H9 (cell line): Measurements from ENCODE around the gene THSD4. TPM values are rescaled to one million over a fixed set of nuclear protein-coding genes. Genes with fewer than 3 reads are reported as not detected.

Source experiments
- DNase-seq: peaks from one replicate; pipeline ENCODE4 v3.0.0-alpha.2; 2017
- H2AFZ ChIP-seq: one replicate; pipeline ENCODE4 v1.6.1; 2013; ENCODE audit warnings: mild to moderate bottlenecking, low read length, control low read depth, moderate library complexity
- H2AK5ac ChIP-seq: 2 replicates; pipeline ENCODE4 v1.6.1; 2013; ENCODE audit warnings: low read length, control low read depth, mixed read lengths; ENCODE audit not compliant: insufficient read length
- H2BK120ac ChIP-seq: one replicate; pipeline ENCODE4 v1.6.1; 2013; ENCODE audit warnings: low read depth, mild to moderate bottlenecking, low read length, control low read depth, inconsistent platforms; ENCODE audit not compliant: poor library complexity, severe bottlenecking
- H2BK12ac ChIP-seq: 2 replicates; pipeline ENCODE4 v1.6.1; 2013; ENCODE audit warnings: low read length, control low read depth, mixed read lengths, low read depth; ENCODE audit not compliant: insufficient read length
- H2BK15ac ChIP-seq: 2 replicates; pipeline ENCODE4 v1.6.1; 2013; ENCODE audit warnings: low read depth, low read length, control low read depth
- H2BK20ac ChIP-seq: one replicate; pipeline ENCODE4 v1.6.1; 2013; ENCODE audit warnings: low read depth, mild to moderate bottlenecking, low read length, control low read depth, inconsistent platforms; ENCODE audit not compliant: poor library complexity, severe bottlenecking
- H2BK5ac ChIP-seq: 2 replicates; pipeline ENCODE4 v1.6.1; 2013; ENCODE audit warnings: low read length, control low read depth, mixed read lengths; ENCODE audit not compliant: insufficient read length
- H3K14ac ChIP-seq: 2 replicates; pipeline ENCODE4 v1.6.1; 2013; ENCODE audit warnings: low read length, control low read depth; ENCODE audit not compliant: insufficient read depth
- H3K18ac ChIP-seq: 2 replicates; pipeline ENCODE4 v1.6.1; 2013; ENCODE audit warnings: low read depth, mild to moderate bottlenecking, mixed read lengths, low read length, control low read depth; ENCODE audit not compliant: insufficient read length
- H3K23ac ChIP-seq: 2 replicates; pipeline ENCODE4 v1.6.1; 2013; ENCODE audit warnings: low read length, control low read depth, mixed read lengths, low read depth; ENCODE audit not compliant: insufficient read length
- H3K23me2 ChIP-seq: 2 replicates; pipeline ENCODE4 v1.6.1; 2013; ENCODE audit warnings: low read depth, mild to moderate bottlenecking, mixed read lengths, low read length, control low read depth; ENCODE audit not compliant: insufficient read length, poor library complexity, severe bottlenecking
- H3K27ac ChIP-seq: 2 replicates; pipeline ENCODE4 v1.5.1; 2013; ENCODE audit warnings: low read length, control low read depth, mixed read lengths, low read depth; ENCODE audit not compliant: insufficient read length
- H3K27me3 ChIP-seq: 2 replicates; pipeline ENCODE4 v1.6.1; 2013; ENCODE audit warnings: low read length, control low read depth, inconsistent platforms; ENCODE audit not compliant: insufficient read depth
- H3K4ac ChIP-seq: 2 replicates; pipeline ENCODE4 v1.6.1; 2013; ENCODE audit warnings: low read depth, mild to moderate bottlenecking, control low read depth, inconsistent platforms, low read length, moderate library complexity
- H3K4me1 ChIP-seq: 2 replicates; pipeline ENCODE4 v1.6.1; 2013; ENCODE audit warnings: low read length, control low read depth, inconsistent platforms; ENCODE audit not compliant: insufficient read depth
- H3K4me2 ChIP-seq: 2 replicates; pipeline ENCODE4 v1.6.1; 2013; ENCODE audit warnings: low read length, control low read depth, mixed read lengths; ENCODE audit not compliant: insufficient read length, insufficient read depth
- H3K56ac ChIP-seq: 2 replicates; pipeline ENCODE4 v1.6.1; 2013; ENCODE audit warnings: low read depth, mild to moderate bottlenecking, mixed read lengths, low read length, control low read depth; ENCODE audit not compliant: insufficient read length
- H3K79me1 ChIP-seq: 2 replicates; pipeline ENCODE4 v1.6.1; 2013; ENCODE audit warnings: low read depth, mild to moderate bottlenecking, moderate library complexity, low read length, control low read depth, inconsistent platforms; ENCODE audit not compliant: insufficient read depth, poor library complexity, severe bottlenecking
- H3K79me2 ChIP-seq: 2 replicates; pipeline ENCODE4 v1.6.1; 2013; ENCODE audit warnings: low read length, control low read depth, inconsistent platforms; ENCODE audit not compliant: insufficient read depth
- H3K9ac ChIP-seq: 2 replicates; pipeline ENCODE4 v1.6.1; 2013; ENCODE audit warnings: low read length, control low read depth, mixed read lengths; ENCODE audit not compliant: insufficient read length; ENCODE audit errors: extremely low read depth
- H3K9me3 ChIP-seq: one replicate; pipeline ENCODE4 v1.6.1; 2013; ENCODE audit warnings: low read depth, low read length, inconsistent platforms; ENCODE audit not compliant: control insufficient read depth
- H3T11ph ChIP-seq: one replicate; pipeline ENCODE4 v1.6.1; 2013; ENCODE audit warnings: mild to moderate bottlenecking, low read length, control low read depth, inconsistent platforms
- H4K20me1 ChIP-seq: one replicate; pipeline ENCODE4 v1.6.1; 2013; ENCODE audit not compliant: control insufficient read depth, insufficient read length, insufficient read depth
- H4K5ac ChIP-seq: 2 replicates; pipeline ENCODE4 v1.6.1; 2013; ENCODE audit warnings: low read depth, mild to moderate bottlenecking, mixed read lengths, low read length, control low read depth; ENCODE audit not compliant: insufficient read length
- H4K8ac ChIP-seq: replicated peaks from 2 replicates; pipeline ENCODE4 v1.6.1; 2013; ENCODE audit warnings: low read length, control low read depth, mixed read lengths, low read depth; ENCODE audit not compliant: insufficient read length
- H4K91ac ChIP-seq: 2 replicates; pipeline ENCODE4 v1.6.1; 2013; ENCODE audit warnings: low read depth, mild to moderate bottlenecking, moderate library complexity, mixed read lengths, low read length, control low read depth; ENCODE audit not compliant: insufficient read length
- H3K27ac Mint-ChIP-seq, 3 experiments: 2 replicates in 2 of 3; 3 replicates in 1 of 3; pipeline ENCODE4 v1.8.0; 2020 to 2021; ENCODE audit warnings: mixed read lengths in 3 of 3, mild to moderate bottlenecking in 1 of 3, moderate library complexity in 1 of 3
- H3K27me3 Mint-ChIP-seq: 2 replicates; pipeline ENCODE4 v1.8.0; 2021; ENCODE audit warnings: low read depth, mild to moderate bottlenecking, moderate library complexity, mixed read lengths
- H3K36me3 Mint-ChIP-seq, 3 experiments: 2 replicates in 2 of 3; 3 replicates in 1 of 3; pipeline ENCODE4 v1.8.0; 2020 to 2021; ENCODE audit warnings: low read depth in 3 of 3, mixed read lengths in 3 of 3; ENCODE audit not compliant: insufficient read depth in 1 of 3
- H3K4me1 Mint-ChIP-seq, 2 experiments: 2 replicates each; pipeline ENCODE4 v1.8.0; 2020; ENCODE audit warnings: mixed read lengths in 2 of 2
- H3K4me3 Mint-ChIP-seq, 2 experiments: 2 replicates in 1 of 2; 3 replicates in 1 of 2; pipeline ENCODE4 v1.8.0; 2020 to 2021; ENCODE audit warnings: mild to moderate bottlenecking in 2 of 2, mixed read lengths in 2 of 2, moderate library complexity in 1 of 2
- H3K9me3 Mint-ChIP-seq, 2 experiments: 2 replicates in 1 of 2; 3 replicates in 1 of 2; pipeline ENCODE4 v1.8.0; 2020; ENCODE audit warnings: mild to moderate bottlenecking in 2 of 2, mixed read lengths in 2 of 2, moderate library complexity in 1 of 2
- CTCF ChIP-seq: fragments of 200-600 bp; sonication (generic); conservative IDR thresholded peaks from 3 replicates; pipeline ENCODE4 v1.8.0; 2021; ENCODE audit warnings: antibody characterized with exemption, mild to moderate bottlenecking
- WGBS: extraction: QIAGEN DNeasy Blood & Tissue Kit; methylation state at CpG from one replicate; pipeline ENCODE4 v1.1.7; 2013; ENCODE audit warnings: missing lambda C conversion rate, low lambda C conversion rate, mixed read lengths; ENCODE audit not compliant: insufficient read length; ENCODE audit errors: extremely low coverage; 5-methylcytosine and 5-hydroxymethylcytosine counted together
- total RNA-seq: library from RNA; stranded (reverse); gene quantifications from 2 replicates; pipeline ENCODE4 v1.2.1, GENCODE V29; 2021

The THSD4 gene
- total RNA-seq, 1 experiment from 2014 or later, result 5.5 TPM

GRCh38 chr15:71346464-71346863, 231.2 kb downstream of the THSD4 start:
- WGBS, result no CpG with 5 or more reads among the region's 5 CpGs
- Histone ChIP-seq H2BK15ac (no peak overlapping the region), H4K5ac (no peak overlapping the region)

More at GRCh38 chr15:71346464-71346863, 231.2 kb downstream of the THSD4 start:
- Histone ChIP-seq H2BK20ac (no peak overlapping the region), H3K9me3 (no peaks in the 10 kb centered on the region), H3K4ac (no peak overlapping the region), H3T11ph (no peak overlapping the region), H3K18ac (no peak overlapping the region), H3K79me2 (no peaks in the 10 kb centered on the region), H2BK120ac (no peak overlapping the region), H3K56ac (no peak overlapping the region), H3K27ac (no peak overlapping the region), H3K23ac (no peak overlapping the region), H4K91ac (no peak overlapping the region), H3K4me2 (no peak overlapping the region), H3K79me1 (no peaks in the 10 kb centered on the region), H3K9ac (no peak overlapping the region), H4K8ac (no peak overlapping the region), H2AFZ (no peak overlapping the region), H4K20me1 (no peaks in the 10 kb centered on the region), H2AK5ac (no peak overlapping the region), H3K4me1 (peaks cover 12% of the 10 kb centered on the region; the same call in 1 of the 2 replicates), H2BK5ac (no peak overlapping the region), H3K27me3 (no peaks in the 10 kb centered on the region), H3K23me2 (no peaks in the 10 kb centered on the region), H2BK12ac (no peak overlapping the region), H3K14ac (no peak overlapping the region)
- DNase-seq, result no peak
- H3K4me3 Mint-ChIP-seq, result no peak overlapping the region
- H3K27ac Mint-ChIP-seq, result peak overlapping the region in 1 of 3 experiments; percentile 19; a peak in 1 of 7 replicates
- TF ChIP-seq CTCF, result no peak
- no peaks in the 10 kb centered on the region; the same call in 1 of the 2 replicates for H3K27me3 Mint-ChIP-seq
- peaks cover 35 to 40% of the 10 kb centered on the region in 2 experiments for H3K4me1 Mint-ChIP-seq
- H3K36me3 Mint-ChIP-seq, result no peaks in the 10 kb centered on the region; a peak in 1 of 7 replicates
- H3K9me3 Mint-ChIP-seq, result no peaks in the 10 kb centered on the region; a peak in 1 of 5 replicates
